T-cell (primary cell): ENCODE results near the gene SAMD4B. TPM values are rescaled to one million over a fixed set of nuclear protein-coding genes. Genes with fewer than 3 reads are reported as not detected.

Source experiments
- ATAC-seq, 4 experiments: fragments of 200-7000 bp in 3 of 4; fragments of 150-1000 bp in 1 of 4; cut with Tn5 transposase; replicated peaks in 1 of 4; 1 replicate in 3 of 4; 2 replicates in 1 of 4; pipeline ENCODE4 v1.10.0; 2021; ENCODE audit warnings: moderate library complexity in 3 of 4, mild to moderate bottlenecking in 2 of 4, moderate number of reproducible peaks in 1 of 4
- CTCF ChIA-PET, 2 donors: fragments of 300-600 bp; sonication (Branson Sonifier 250); formaldehyde crosslinking; loops; one replicate each; lab custom pipeline; 2022; ENCODE audit warnings: antibody characterized with exemption in 2 of 2; lab: Charles Lee
- POLR2A ChIA-PET, 2 donors: fragments of 300-600 bp; sonication (Branson Sonifier 250); formaldehyde crosslinking; loops; one replicate each; lab custom pipeline; 2022; ENCODE audit warnings: antibody characterized with exemption in 2 of 2; lab: Charles Lee
- DNase-seq, 35 experiments: peaks; one replicate each; pipeline versions ENCODE4 v3.0.0 to v3.0.0-alpha.2; 2013 to 2023
- H3K27ac ChIP-seq: one replicate; pipeline ENCODE4 v1.5.1; 2013; ENCODE audit warnings: low read length
- H3K27me3 ChIP-seq, 2 experiments: replicated peaks in 1 of 2; 1 replicate in 1 of 2; 2 replicates in 1 of 2; pipeline versions ENCODE4 v1.6.1 to v1.7.0; 2013; ENCODE audit warnings: low read length in 1 of 2, mixed read lengths in 1 of 2; ENCODE audit not compliant: control insufficient read depth in 2 of 2, insufficient read depth in 2 of 2; ENCODE audit errors: extremely low read depth in 1 of 2
- H3K36me3 ChIP-seq, 2 donors: 1 replicate in 1 of 2; 2 replicates in 1 of 2; pipeline versions ENCODE4 v1.6.1 to v1.7.0; 2013; ENCODE audit warnings: low read length in 1 of 2; ENCODE audit not compliant: control insufficient read depth in 2 of 2, insufficient read depth in 1 of 2; ENCODE audit errors: extremely low read depth in 1 of 2
- H3K4me1 ChIP-seq, 2 experiments: 1 replicate in 1 of 2; 2 replicates in 1 of 2; pipeline versions ENCODE4 v1.6.1 to v1.7.0; 2013; ENCODE audit warnings: low read length in 2 of 2, mixed read lengths in 1 of 2; ENCODE audit not compliant: insufficient read depth in 2 of 2, control insufficient read depth in 1 of 2; ENCODE audit errors: extremely low read depth in 1 of 2
- H3K4me3 ChIP-seq, 2 donors: 1 replicate in 1 of 2; 2 replicates in 1 of 2; pipeline versions ENCODE4 v1.5.1 to v1.7.0; 2013; ENCODE audit warnings: mild to moderate bottlenecking in 2 of 2, low read length in 1 of 2, moderate library complexity in 1 of 2; ENCODE audit not compliant: control insufficient read depth in 1 of 2; ENCODE audit errors: extremely low read depth in 1 of 2
- H3K9me3 ChIP-seq: 2 replicates; pipeline ENCODE4 v1.7.0; 2013
- H3K27ac Mint-ChIP-seq, 2 donors: one replicate each; pipeline ENCODE4 v1.8.0; 2020 to 2021; ENCODE audit warnings: mild to moderate bottlenecking in 2 of 2, mixed read lengths in 2 of 2
- H3K27me3 Mint-ChIP-seq, 2 donors: one replicate each; pipeline ENCODE4 v1.8.0; 2021 to 2022; ENCODE audit warnings: mixed read lengths in 2 of 2
- H3K36me3 Mint-ChIP-seq: one replicate; pipeline ENCODE4 v1.8.0; 2021; ENCODE audit warnings: mixed read lengths
- H3K4me1 Mint-ChIP-seq, 3 donors: one replicate each; pipeline ENCODE4 v1.8.0; 2020 to 2022; ENCODE audit warnings: mixed read lengths in 3 of 3, mild to moderate bottlenecking in 1 of 3
- H3K4me3 Mint-ChIP-seq, 3 donors: one replicate each; pipeline ENCODE4 v1.8.0; 2020 to 2022; ENCODE audit warnings: mild to moderate bottlenecking in 3 of 3, mixed read lengths in 3 of 3, moderate library complexity in 3 of 3
- H3K9me3 Mint-ChIP-seq, 3 donors: one replicate each; pipeline ENCODE4 v1.8.0; 2020 to 2022; ENCODE audit warnings: mixed read lengths in 3 of 3
- WGBS: methylation state at CpG from one replicate; pipeline ENCODE4 v1.1.5; 2013; ENCODE audit warnings: missing lambda C conversion rate; ENCODE audit not compliant: insufficient coverage; 5-methylcytosine and 5-hydroxymethylcytosine counted together
- total RNA-seq, 35 experiments: library from RNA in 6 of 35; stranded (reverse) in 6 of 35; fragments of 120-200 nt in 1 of 35; gene quantifications; one replicate each; pipeline versions ENCODE4 v1.2.1 to v1.2.4 and lab custom pipeline; 2013 to 2026

Gene SAMD4B
- total RNA-seq, 5 donors from 2014 or later (not counting 1 experiment from before 2014, with no cell fraction given) = 59.4 to 72.3 (median 62.0) TPM

DNA sequence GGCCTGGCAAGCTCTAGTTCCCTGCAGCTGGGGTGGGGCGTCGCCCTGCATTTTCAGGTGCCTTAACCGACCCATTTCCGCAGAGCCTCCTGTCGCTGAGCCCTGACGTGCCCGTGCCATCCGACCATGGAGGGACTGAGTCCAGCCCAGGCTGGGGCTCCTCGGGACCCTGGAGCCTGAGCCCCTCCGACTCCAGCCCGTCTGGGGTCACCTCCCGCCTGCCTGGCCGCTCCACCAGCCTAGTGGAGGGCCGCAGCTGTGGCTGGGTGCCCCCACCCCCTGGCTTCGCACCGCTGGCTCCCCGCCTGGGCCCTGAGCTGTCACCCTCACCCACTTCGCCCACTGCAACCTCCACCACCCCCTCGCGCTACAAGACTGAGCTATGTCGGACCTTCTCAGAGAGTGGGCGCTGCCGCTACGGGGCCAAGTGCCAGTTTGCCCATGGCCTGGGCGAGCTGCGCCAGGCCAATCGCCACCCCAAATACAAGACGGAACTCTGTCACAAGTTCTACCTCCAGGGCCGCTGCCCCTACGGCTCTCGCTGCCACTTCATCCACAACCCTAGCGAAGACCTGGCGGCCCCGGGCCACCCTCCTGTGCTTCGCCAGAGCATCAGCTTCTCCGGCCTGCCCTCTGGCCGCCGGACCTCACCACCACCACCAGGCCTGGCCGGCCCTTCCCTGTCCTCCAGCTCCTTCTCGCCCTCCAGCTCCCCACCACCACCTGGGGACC lies 65.6 kb downstream of the SAMD4B start:
- peaks cover 16% of the 10 kb centered on the region for H3K36me3 Mint-ChIP-seq
- H3K9me3 ChIP-seq = no peaks in the 10 kb centered on the region
- H3K27ac ChIP-seq = peak overlapping the region; percentile 100
- peak in 3 of 4 experiments; percentile 13 to 31 (median 27) for ATAC-seq
- ChIA-PET POLR2A (interaction anchor here (0.7 to 1.2 kb wide), 5 partner anchors 10 to 28 kb away, joined by 3 to 6 read pairs (median 3); partner anchors contain the start of genes PAF1 (in 1 of the 2) and RPS16 (in 1 of the 2)), CTCF (interaction anchor here (0.6 to 2.7 kb wide), 3 partner anchors 9 to 28 kb away, joined by 3 to 11 read pairs (median 3); partner anchors contain the start of gene RPS16 (in 1 of the 2))
- peak overlapping the region; percentile 95 to 98 for H3K27ac Mint-ChIP-seq
- peak overlapping the region; percentile 97 for H3K4me3 ChIP-seq
- peaks cover 0 to 3% of the 10 kb centered on the region in 2 donors for H3K27me3 Mint-ChIP-seq
- no peaks in the 10 kb centered on the region for H3K9me3 Mint-ChIP-seq
- peak overlapping the region; percentile 83 to 97 (median 85) for H3K4me3 Mint-ChIP-seq
- H3K27me3 ChIP-seq = no peaks in the 10 kb centered on the region
- H3K36me3 ChIP-seq = peaks cover 5 to 18% of the 10 kb centered on the region in 2 donors
- peaks cover 50 to 64% (median 55%) of the 10 kb centered on the region in 3 donors for H3K4me1 Mint-ChIP-seq
- 2% methylated on average over 39 of the region's 40 CpGs for WGBS
- peak; percentile 61 to 87 (median 79) for DNase-seq
- H3K4me1 ChIP-seq = peaks cover 35 to 73% of the 10 kb centered on the region in 2 experiments

DNA sequence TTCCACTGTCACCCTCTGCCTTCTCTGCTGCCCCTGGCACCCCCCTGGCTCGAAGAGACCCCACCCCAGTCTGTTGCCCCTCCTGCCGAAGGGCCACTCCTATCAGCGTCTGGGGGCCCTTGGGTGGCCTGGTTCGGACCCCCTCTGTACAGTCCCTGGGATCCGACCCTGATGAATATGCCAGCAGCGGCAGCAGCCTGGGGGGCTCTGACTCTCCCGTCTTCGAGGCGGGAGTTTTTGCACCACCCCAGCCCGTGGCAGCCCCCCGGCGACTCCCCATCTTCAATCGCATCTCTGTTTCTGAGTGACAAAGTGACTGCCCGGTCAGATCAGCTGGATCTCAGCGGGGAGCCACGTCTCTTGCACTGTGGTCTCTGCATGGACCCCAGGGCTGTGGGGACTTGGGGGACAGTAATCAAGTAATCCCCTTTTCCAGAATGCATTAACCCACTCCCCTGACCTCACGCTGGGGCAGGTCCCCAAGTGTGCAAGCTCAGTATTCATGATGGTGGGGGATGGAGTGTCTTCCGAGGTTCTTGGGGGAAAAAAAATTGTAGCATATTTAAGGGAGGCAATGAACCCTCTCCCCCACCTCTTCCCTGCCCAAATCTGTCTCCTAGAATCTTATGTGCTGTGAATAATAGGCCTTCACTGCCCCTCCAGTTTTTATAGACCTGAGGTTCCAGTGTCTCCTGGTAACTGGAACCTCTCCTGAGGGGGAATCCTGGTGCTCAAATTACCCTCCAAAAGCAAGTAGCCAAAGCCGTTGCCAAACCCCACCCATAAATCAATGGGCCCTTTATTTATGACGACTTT lies 66.4 kb downstream of the SAMD4B start:
- ATAC-seq = no peak
- Histone ChIP-seq H3K4me3 (peak overlapping the region; percentile 97), H3K4me1 (peaks cover 32 to 70% of the 10 kb centered on the region in 2 experiments), H3K27ac (peak overlapping the region; percentile 100), H3K36me3 (peaks cover 5 to 18% of the 10 kb centered on the region in 2 donors), H3K9me3 (no peaks in the 10 kb centered on the region), H3K27me3 (no peaks in the 10 kb centered on the region)
- H3K4me1 Mint-ChIP-seq = peaks cover 52 to 64% (median 54%) of the 10 kb centered on the region in 3 donors
- POLR2A ChIA-PET = interaction anchor here (0.6 to 1.2 kb wide), 7 partner anchors 7 to 27 kb away, joined by 3 to 6 read pairs (median 4); partner anchors contain the start of genes PAF1 (in 1 of the 2) and RPS16 (in 1 of the 2)
- peak overlapping the region; percentile 95 to 98 for H3K27ac Mint-ChIP-seq
- CTCF ChIA-PET = interaction anchor here (0.6 to 2.7 kb wide), 2 partner anchors 10 to 11 kb away, joined by 3 to 11 read pairs; no protein-coding TSS in a partner anchor
- 5% methylated on average over 14 of the region's 20 CpGs for WGBS
- H3K27me3 Mint-ChIP-seq = peaks cover 0 to 3% of the 10 kb centered on the region in 2 donors
- DNase-seq = peak in 11 of 35 experiments; percentile 11 to 67 (median 35)
- H3K36me3 Mint-ChIP-seq = peaks cover 16% of the 10 kb centered on the region
- H3K9me3 Mint-ChIP-seq = no peaks in the 10 kb centered on the region
- H3K4me3 Mint-ChIP-seq = peak overlapping the region; percentile 83 to 97 (median 85)

DNA sequence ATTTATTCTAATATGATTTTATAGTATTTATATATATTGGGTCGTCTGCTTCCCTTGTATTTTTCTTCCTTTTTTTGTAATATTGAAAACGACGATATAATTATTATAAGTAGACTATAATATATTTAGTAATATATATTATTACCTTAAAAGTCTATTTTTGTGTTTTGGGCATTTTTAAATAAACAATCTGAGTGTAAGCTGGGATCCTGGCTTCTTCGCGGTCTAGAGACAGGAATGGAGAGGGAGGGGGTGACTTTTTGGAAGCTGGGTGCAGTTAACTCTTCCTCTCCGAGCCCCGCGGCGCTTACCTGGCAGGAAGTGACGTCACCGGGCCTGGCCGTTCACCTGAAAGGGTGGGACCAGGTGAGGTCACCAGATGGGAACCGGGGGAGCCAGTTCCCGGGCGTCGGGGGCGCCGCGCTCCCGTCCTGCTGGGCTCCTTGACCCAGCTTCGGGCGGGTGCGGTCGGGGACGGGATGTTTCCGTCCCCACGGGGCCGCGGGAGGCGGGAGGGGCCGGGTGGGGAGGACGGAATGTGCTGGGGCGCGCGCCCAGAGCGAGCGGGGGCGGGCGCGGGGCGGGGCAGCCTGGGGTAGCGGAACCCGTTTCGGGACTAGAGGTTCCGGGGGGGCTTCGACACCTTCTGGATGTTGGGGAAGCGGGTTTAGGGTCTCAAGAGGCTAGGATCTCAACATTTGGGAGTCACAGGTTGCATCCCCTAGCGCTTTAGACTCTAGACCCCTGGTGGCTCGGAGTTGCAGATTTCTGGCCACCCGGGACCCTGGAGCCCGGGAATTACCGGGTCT lies 67.2 kb downstream of the SAMD4B start:
- peak overlapping the region; percentile 100 for H3K27ac ChIP-seq
- WGBS = under 1% methylated on average over 33 of the region's 52 CpGs
- DNase-seq (peak; percentile 69 to 92 (median 81)), ATAC-seq (peak in 1 of 4 experiments; percentile 7)
- no peaks in the 10 kb centered on the region for H3K27me3 ChIP-seq
- Mint-ChIP-seq H3K4me1 (peaks cover 55 to 67% (median 57%) of the 10 kb centered on the region in 3 donors), H3K9me3 (no peaks in the 10 kb centered on the region), H3K27ac (peak overlapping the region; percentile 95 to 98), H3K4me3 (peak overlapping the region; percentile 83 to 97 (median 85)), H3K36me3 (peaks cover 19% of the 10 kb centered on the region), H3K27me3 (peaks cover 0 to 3% of the 10 kb centered on the region in 2 donors)
- peak overlapping the region; percentile 97 for H3K4me3 ChIP-seq
- H3K36me3 ChIP-seq = peaks cover 5 to 18% of the 10 kb centered on the region in 2 donors
- ChIA-PET CTCF (interaction anchor here in 1 of 2 donors (2.7 kb wide), 1 partner anchor 12 kb away, joined by 11 read pairs; no protein-coding TSS in a partner anchor), POLR2A (interaction anchor here (0.6 to 1.2 kb wide), 7 partner anchors 8 to 301 kb away, joined by 3 to 9 read pairs (median 5); partner anchors contain the start of gene MED29 (in 1 of the 2))
- H3K4me1 ChIP-seq = peaks cover 27 to 72% of the 10 kb centered on the region in 2 experiments
- H3K9me3 ChIP-seq = no peaks in the 10 kb centered on the region

DNA sequence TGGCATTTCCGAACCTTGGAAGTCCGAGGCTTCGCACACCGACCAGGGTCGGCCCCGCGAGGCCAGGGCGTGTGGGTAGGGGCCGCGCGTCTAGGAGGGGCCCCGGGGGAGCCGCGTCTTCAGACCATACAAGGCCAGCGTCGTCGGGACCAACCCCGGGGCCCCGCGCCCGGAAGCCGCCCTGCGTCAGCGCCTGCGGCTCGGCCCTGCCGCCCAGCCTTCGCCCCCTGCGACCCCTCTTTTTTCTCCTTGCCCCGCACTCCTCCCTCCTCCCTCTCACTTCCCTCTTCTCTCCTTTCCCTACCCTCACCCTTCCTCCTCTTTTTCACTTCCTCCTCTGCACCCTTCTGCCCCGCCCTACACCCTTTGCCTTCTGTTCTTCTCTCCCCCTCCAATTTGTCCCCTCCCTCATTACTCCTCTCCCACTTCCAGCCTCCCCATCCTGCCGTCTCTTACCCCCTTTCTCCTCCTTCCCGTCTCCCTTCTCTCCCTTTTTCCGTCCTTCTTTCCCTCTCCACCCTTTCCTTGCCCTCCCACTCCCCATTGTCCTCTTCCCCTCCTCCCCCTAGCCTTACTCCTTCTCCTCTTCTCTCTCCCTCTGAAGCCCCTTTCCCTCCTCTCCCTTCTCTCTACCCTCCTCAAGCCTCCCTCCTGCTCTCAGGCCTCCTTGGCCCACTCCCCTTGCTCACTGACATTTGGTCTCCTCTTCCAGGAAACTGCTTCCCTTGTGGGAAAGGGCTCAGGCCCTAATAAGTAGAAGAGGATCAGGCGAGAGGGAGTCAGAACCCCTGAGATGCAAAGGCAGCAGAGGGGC lies 68.0 kb downstream of the SAMD4B start:
- ChIA-PET POLR2A (no interaction called here), CTCF (no interaction called here)
- Histone ChIP-seq H3K27ac (peak overlapping the region; percentile 100), H3K4me1 (peaks cover 22 to 69% of the 10 kb centered on the region in 2 experiments), H3K36me3 (peaks cover 9 to 18% of the 10 kb centered on the region in 2 donors), H3K27me3 (no peaks in the 10 kb centered on the region), H3K9me3 (no peaks in the 10 kb centered on the region), H3K4me3 (peak overlapping the region; percentile 71 to 97)
- DNase-seq (peak in 34 of 35 experiments; percentile 47 to 85 (median 68)), ATAC-seq (peak; percentile 9 to 23 (median 16))
- Mint-ChIP-seq H3K36me3 (peaks cover 21% of the 10 kb centered on the region), H3K27me3 (peaks cover 0 to 3% of the 10 kb centered on the region in 2 donors), H3K4me3 (peak overlapping the region; percentile 79 to 85 (median 83)), H3K4me1 (peaks cover 49 to 70% (median 55%) of the 10 kb centered on the region in 3 donors), H3K9me3 (no peaks in the 10 kb centered on the region), H3K27ac (peak overlapping the region; percentile 93 to 94)
- WGBS = 2% methylated on average over 30 of the region's 35 CpGs

DNA sequence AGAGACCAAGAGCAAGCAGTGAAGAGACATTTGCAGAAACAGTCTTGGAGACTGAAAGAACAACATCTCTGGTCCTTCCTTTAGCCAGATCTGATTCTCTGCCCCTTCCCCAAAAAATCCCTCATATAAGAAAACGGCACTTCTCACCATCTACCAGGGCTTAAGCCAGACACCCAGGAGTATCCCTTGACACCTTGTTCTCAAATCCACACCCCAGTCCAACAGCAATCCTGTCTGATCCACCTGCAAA lies 68.5 kb downstream of the SAMD4B start:
- Histone ChIP-seq H3K27ac (peak overlapping the region; percentile 100), H3K4me3 (peak overlapping the region; percentile 20 to 97), H3K4me1 (peaks cover 16 to 64% of the 10 kb centered on the region in 2 experiments), H3K9me3 (no peaks in the 10 kb centered on the region), H3K27me3 (no peaks in the 10 kb centered on the region), H3K36me3 (peaks cover 10 to 18% of the 10 kb centered on the region in 2 donors)
- Mint-ChIP-seq H3K27ac (peak overlapping the region; percentile 93 to 94), H3K27me3 (peaks cover 0 to 3% of the 10 kb centered on the region in 2 donors), H3K4me3 (peak overlapping the region; percentile 79 to 85 (median 83)), H3K36me3 (peaks cover 21% of the 10 kb centered on the region), H3K4me1 (peaks cover 44 to 71% (median 50%) of the 10 kb centered on the region in 3 donors), H3K9me3 (no peaks in the 10 kb centered on the region)
- CTCF ChIA-PET = interaction anchor here (0.9 to 2.2 kb wide), 6 partner anchors 9 to 20 kb away, joined by 3 to 29 read pairs (median 6); partner anchors contain the start of genes MED29 (in 1 of the 2) and PAF1 (in 1 of the 2)
- DNase-seq (peak in 1 of 35 experiments; percentile 51), ATAC-seq (no peak)
- POLR2A ChIA-PET = interaction anchor here (1.4 to 1.8 kb wide), 3 partner anchors 8 to 25 kb away, joined by 4 to 12 read pairs (median 9); partner anchors contain the start of gene RPS16 (in 1 of the 2)
- 75% methylated on average over 1 of the region's 1 CpG for WGBS
